ENCODE data around the gene SHMT2. TPM values are rescaled to one million over a fixed set of nuclear protein-coding genes. Genes with fewer than 3 reads are reported as not detected.
A peak's percentile ranks its signal among the peaks of the same experiment; 100 is the strongest.

Gene SHMT2
- total and polyA plus RNA-seq, 9 of the 15 experiments (the other 6 are each of a cell fraction or from before 2014, with no cell fraction given), result 46.1 to 319 (median 115) TPM

GRCh38 chr12:57226588-57227314, 2.8 kb upstream of the SHMT2 start (continued):
- TF ChIP-seq, protein P1, sequence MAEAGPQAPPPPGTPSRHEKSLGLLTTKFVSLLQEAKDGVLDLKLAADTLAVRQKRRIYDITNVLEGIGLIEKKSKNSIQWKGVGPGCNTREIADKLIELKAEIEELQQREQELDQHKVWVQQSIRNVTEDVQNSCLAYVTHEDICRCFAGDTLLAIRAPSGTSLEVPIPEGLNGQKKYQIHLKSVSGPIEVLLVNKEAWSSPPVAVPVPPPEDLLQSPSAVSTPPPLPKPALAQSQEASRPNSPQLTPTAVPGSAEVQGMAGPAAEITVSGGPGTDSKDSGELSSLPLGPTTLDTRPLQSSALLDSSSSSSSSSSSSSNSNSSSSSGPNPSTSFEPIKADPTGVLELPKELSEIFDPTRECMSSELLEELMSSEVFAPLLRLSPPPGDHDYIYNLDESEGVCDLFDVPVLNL (CRISPR knock-in tag; IDR thresholded peaks at IDR 0.05; ENCODE audit: low read depth), result no peak

GRCh38 chr12:57227315-57228115, 2.0 kb upstream of the SHMT2 start:
- H3K79me2 ChIP-seq (ENCODE audit: control insufficient read depth, insufficient read depth, low read length), result peaks cover 28% of the 10 kb centered on the region
- CTCF ChIA-PET (ENCODE audit: low intra/inter-chr PET ratio), result no interaction called here
- WGBS (ENCODE audit: insufficient coverage, low coverage, missing lambda C conversion rate), result 40% methylated on average over 8 of the region's 8 CpGs
- BruUV-seq (replicated peaks), result no TSS peak
- H3K4me1 ChIP-seq (replicated peaks in 1 of 2; ENCODE audit: control insufficient read depth in 2 of 2, insufficient read depth in 2 of 2, low read length in 2 of 2), result peaks cover 39 to 60% of the 10 kb centered on the region in 2 experiments
- peak overlapping the region; percentile 69 for H3K4me2 ChIP-seq (ENCODE audit: insufficient read depth, low read length)
- H3K9me1 ChIP-seq (ENCODE audit: control insufficient read depth, insufficient read depth, low read length), result peaks cover 7% of the 10 kb centered on the region
- H3K4me3 ChIP-seq, result peak overlapping the region; percentile 17; the same call in 1 of the 2 replicates
- peaks cover 12% of the 10 kb centered on the region for H4K20me1 ChIP-seq (replicated peaks; ENCODE audit: control insufficient read depth, insufficient read depth, low read length)
- no peaks in the 10 kb centered on the region for H3K27me3 ChIP-seq (ENCODE audit: control insufficient read depth in 2 of 2, insufficient read depth in 2 of 2, low read length in 2 of 2)
- peak overlapping the region; percentile 59 to 87 for H3K9ac ChIP-seq (ENCODE audit: insufficient read depth in 1 of 2, low read depth in 2 of 2, low read length in 2 of 2)
- in situ Hi-C loops (cut with MboI), result no loop called here
- POLR2A ChIA-PET, result interaction anchor here (0.7 to 1.5 kb wide), 7 partner anchors 8 to 162 kb away, joined by 3 to 8 read pairs (median 3); a partner anchor contains a TSS
- DNase-seq (ENCODE audit: extremely low read depth in 1 of 4, low spot score in 3 of 4) (no peak), FAIRE-seq (no peak), ATAC-seq (no peak)
- H2AFZ ChIP-seq (ENCODE audit: low read depth, low read length), result peak overlapping the region; percentile 81
- intact Hi-C loops (cut with micrococcal nuclease), result no loop called here
- peak overlapping the region; percentile 39; the same call in 1 of the 3 replicates for H3K27ac ChIP-seq (ENCODE audit: extremely low read depth, low read depth, low read length)
- H3K9me3 ChIP-seq (replicated peaks; ENCODE audit: control insufficient read depth, insufficient read depth, low read depth, low read length), result no peaks in the 10 kb centered on the region
- TF ChIP-seq ZNF263 (CRISPR knock-in tag; IDR thresholded peaks at IDR 0.05; ENCODE audit: borderline replicate concordance), result peak; percentile 77; the same call in 1 of the 2 replicates
- TF ChIP-seq ZNF655 (CRISPR knock-in tag; IDR thresholded peaks at IDR 0.05), result no peak
- 0 out of 2 replicates have a peak, but pooled peaks have one; percentile 27 for TF ChIP-seq ELF4 (CRISPR knock-in tag; IDR thresholded peaks at IDR 0.05)
- peaks cover 20% of the 10 kb centered on the region; the same call in 2 of the 3 replicates for H3K36me3 ChIP-seq (ENCODE audit: control insufficient read depth, insufficient read depth, low read length)

Data from K562 (cell line).